Left hindlimb (tissue), 1 donor: ENCODE data around the gene F10.
A peak's percentile ranks its signal among the peaks of the same experiment; 100 is the strongest.

Source experiments
- DNase-seq: peaks from one replicate; pipeline ENCODE4 v3.0.0-alpha.2; 2018

The F10 gene

DNA sequence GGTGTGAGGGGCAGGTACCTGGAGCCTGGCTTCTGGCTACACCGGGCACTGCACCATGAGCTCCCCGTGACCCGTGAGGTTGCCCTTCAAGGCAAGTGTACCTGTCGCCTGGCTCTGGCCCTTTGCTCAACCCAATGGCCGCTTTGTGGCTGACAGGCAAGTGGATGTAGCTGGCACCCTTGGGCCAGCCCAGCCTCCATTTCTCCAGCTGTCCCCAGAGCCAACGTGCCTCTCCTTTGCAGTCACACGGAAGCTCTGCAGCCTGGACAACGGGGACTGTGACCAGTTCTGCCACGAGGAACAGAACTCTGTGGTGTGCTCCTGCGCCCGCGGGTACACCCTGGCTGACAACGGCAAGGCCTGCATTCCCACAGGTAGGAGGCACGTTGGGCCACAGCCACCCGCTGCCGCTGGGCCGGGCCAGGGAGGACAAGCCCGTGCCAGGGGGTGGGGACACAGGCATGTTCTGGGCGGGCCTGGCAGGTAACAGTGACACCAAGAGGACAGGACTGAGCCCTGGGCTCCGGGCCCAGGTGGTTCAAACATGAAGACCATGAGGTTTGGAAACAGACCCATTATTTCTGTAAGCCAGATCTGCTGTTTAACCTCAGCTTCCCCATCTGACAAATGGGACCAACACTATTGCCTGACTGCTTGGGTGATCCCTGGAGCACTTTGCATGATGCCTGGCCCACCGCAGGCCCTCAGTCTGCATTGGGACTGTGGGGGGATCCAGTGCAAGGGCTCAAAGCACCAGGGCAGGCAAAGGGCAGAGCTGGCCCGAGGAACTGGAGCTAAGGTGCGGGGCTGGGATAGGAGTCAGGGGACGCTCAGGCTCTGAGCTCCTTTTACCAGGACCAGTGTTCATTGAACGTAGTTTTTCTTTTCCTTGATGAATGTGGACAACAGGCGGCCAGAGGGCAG lies 18.3 kb downstream of the F10 start:
- DNase-seq, result no peak

DNA sequence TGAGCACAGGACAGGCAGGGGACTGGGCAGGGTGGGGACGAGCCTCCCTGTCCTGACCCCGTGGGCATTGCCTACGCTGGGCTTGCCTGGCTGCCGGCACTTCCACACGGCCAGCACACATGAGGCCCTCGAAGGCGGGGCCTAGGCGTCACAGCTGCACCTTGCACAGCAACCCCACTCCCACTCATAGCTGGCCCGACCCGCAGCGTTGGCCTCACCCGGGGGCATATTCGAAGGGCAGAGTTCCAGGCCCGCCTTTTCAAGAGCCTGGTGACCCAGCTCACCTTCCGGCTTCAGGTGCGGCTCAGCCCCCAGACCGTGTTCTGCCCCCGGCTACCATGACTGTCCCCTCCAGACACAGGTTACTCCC lies 19.0 kb downstream of the F10 start:
- no peak for DNase-seq

DNA sequence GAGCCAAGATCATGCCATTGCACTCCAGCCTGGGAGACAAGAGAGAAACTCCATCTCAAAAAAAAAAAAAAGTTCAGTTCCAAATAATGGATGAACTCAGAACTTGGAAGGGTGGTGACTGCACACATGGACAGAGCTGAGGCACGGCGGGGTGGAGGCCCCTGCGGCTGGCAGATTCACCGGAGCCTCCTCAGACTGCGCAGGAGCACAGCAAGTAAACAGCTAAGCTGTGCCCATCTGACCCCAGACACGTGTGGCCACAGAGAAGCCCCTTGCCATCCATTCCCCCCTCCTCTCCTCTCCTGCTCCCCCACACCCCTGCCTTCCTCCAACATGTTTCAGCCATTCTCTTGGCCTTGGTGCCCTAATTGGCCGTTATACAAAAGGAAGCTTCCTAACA lies 20.3 kb downstream of the F10 start:
- no peak for DNase-seq

DNA sequence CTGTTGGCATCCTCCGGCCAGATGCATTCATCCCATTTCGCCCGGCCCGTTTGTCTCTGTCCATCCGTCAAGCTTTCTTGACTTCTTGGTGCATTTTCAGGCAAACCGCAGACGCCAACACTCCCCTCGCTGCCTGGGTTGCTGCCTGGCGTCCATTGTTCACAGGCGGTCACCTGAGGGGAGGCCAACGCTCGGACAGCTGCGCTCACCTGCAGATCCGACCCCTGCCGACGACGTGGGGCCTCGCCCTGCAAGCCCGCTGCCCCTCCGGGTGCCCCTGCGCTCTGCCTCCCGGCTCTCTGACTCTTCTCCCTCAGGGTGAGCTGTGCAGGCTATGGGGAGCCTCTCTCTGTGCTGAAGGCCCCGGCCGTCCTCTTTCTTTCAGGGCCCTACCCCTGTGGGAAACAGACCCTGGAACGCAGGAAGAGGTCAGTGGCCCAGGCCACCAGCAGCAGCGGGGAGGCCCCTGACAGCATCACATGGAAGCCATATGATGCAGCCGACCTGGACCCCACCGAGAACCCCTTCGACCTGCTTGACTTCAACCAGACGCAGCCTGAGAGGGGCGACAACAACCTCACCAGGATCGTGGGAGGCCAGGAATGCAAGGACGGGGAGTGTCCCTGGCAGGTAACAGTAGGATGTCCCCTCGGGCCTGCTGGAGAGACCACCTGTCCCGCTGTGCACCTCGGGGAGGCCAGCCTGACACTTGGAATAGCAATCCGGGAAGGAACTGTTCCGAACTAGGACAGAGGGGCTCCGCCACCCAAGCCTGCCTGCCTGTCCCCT lies 21.1 kb downstream of the F10 start:
- no peak for DNase-seq

DNA sequence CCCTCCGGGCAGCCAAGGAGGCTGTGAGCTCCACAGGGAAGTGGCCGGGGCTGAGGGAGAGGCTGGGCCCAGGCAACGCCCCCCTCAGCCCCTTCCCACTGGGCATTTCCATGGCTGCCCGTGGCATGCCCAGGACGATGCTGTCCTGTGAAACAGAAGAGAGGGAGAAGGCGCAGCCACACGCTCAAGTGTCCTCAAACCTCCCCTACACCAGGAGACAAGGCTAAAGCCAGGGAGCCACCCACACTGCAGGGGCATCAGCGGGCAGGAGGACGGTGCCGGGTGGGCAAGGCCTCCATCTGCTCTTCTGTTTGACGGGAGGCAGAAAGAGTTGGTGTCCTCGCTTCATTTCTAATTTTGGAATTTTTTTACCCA lies 21.6 kb downstream of the F10 start:
- DNase-seq, result no peak

DNA sequence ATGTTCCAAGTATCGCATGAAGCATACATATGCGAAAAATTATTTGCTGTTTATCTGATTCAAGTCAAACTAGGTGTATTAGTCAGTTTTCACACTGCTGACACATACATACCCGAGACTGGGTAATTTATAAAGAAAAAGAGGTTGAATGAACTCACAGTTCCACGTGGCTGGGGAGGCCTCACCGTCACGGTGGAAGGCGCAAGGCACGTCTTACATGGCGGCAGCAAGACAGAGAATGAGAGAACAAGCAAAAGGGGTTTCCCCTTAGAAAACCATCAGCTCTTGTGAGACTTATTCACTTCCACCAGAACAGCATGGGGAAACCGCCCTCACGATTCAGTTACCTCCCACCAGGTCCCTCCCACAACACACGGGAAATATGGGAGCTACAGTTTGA lies 22.9 kb downstream of the F10 start:
- DNase-seq, result no peak

DNA sequence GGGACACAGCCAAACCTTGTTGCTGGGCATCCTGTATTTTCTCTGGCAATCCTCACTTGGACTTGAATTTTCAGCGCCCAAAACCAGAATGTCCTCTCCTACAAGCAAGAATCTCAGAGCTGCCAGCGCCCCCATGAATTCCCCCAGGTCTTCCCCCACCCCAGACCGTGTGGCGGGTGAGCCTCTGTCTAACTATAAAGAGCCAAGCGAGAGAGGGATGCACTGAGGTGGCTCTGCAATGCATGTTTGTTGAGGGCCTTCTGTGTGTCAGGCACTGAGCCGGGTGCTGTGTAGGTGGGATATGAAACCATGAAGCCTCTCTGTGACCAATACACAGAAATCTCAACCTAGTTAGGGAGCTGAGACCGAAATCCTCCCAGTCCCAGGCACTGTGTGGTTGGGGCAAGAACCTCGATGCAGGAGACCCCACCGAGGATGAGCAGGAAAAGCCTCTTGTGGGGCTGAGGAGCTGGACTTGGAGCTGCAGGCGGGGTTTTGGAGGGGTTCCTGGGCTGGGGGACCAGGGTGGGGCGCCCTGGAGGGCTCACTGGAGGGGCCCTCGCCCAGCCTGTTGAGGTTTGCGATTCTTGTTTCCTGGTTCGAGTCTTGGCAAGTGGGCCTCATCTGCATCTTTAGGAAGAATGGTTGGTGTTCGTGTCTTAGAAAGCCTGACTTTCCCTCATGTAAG lies 23.5 kb downstream of the F10 start:
- DNase-seq, result no peak

DNA sequence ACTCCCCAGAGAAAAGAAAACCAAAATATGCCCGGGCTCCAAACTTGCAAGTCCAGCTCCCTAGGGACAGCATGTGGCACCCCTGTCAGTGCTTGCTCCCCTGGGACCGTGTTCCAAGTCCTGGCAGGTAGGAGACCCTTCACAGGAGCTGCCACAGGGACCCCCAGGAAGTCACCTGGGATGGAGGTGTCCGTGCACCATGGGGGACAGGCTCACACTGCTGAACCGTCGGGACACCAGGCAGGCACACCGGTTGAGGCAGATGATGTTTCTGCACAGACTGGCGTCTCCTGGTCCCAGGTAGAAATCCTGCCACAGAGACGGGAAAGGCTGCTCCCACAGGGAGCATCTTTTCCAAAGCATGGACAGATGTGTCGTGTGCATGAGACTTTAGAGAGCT lies 24.2 kb downstream of the F10 start:
- DNase-seq, result no peak

DNA sequence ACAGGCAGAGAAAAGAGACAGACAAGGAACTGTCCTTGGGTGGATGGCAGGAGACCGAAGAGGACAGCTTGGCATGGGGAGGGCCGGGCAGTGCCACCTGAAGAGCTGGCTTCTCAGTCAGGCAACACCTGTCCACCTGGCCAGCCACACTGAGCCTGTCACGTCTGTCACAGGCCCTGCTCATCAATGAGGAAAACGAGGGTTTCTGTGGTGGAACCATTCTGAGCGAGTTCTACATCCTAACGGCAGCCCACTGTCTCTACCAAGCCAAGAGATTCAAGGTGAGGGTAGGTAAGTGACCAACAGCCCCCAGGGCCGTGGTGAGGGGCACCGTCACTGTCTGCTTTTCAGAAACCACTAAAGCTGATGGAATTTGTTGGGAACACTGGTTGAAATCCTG lies 24.6 kb downstream of the F10 start:
- no peak for DNase-seq

DNA sequence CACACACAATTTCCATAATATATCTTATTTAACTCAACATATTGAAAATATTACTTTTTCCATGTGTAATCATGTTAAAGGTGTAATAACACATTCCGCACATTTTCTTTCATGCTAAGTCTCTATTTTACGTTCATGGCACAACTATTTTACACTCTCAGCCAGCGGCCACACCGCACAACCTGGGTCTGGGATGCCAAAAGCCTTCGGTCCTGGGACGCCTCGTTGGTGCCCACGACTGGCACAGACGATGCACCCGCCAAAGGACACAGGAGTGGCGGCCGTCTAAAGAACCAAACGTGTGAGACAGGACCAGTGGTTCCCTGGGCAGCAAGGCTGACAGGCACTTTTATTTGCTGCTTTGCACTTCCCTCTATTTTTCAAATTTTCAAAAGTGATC lies 25.8 kb downstream of the F10 start:
- no peak for DNase-seq

DNA sequence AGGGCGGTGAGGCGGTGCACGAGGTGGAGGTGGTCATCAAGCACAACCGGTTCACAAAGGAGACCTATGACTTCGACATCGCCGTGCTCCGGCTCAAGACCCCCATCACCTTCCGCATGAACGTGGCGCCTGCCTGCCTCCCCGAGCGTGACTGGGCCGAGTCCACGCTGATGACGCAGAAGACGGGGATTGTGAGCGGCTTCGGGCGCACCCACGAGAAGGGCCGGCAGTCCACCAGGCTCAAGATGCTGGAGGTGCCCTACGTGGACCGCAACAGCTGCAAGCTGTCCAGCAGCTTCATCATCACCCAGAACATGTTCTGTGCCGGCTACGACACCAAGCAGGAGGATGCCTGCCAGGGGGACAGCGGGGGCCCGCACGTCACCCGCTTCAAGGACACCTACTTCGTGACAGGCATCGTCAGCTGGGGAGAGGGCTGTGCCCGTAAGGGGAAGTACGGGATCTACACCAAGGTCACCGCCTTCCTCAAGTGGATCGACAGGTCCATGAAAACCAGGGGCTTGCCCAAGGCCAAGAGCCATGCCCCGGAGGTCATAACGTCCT lies 26.4 kb downstream of the F10 start:
- DNase-seq, result no peak

DNA sequence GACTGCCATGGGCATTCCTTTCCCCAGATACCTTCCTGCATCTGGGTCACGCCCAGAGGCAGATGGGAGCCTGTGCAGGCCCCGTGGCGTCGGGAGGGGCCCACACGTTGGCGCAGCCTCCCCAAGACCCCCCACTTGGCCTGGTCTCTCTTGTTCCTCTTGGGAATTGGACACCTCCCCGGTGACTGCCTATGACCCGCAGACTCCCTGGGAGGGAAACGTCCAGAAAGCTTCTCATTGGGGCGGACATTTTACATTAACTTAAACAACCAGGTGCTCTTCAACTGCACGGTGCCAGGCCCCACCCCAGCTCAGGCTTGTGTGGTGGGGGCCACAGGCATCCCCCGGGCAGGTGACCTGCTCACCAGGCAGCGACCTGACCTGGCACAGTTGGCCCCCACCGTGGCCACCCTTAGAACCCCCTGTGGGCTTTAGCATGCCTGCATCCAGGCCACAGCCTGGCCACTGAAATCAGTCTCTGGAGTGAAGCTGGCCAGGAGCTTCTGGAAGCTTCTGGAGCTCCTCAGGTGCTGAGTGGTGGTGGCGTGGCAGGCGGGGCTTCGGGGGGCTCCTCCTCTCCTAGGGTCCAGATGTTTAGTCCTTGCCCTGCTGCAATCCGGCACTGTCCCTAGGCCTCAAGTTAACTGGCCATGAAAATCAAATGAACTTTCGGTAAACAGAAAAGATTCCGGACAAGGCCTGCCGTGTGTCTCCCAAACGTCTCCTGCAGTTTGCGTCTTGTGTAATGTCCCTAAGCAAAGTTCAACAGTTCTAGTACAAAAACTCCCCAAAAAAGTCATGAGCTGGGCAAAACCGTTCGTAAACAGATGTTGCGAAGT lies 27.3 kb downstream of the F10 start:
- no peak for DNase-seq

DNA sequence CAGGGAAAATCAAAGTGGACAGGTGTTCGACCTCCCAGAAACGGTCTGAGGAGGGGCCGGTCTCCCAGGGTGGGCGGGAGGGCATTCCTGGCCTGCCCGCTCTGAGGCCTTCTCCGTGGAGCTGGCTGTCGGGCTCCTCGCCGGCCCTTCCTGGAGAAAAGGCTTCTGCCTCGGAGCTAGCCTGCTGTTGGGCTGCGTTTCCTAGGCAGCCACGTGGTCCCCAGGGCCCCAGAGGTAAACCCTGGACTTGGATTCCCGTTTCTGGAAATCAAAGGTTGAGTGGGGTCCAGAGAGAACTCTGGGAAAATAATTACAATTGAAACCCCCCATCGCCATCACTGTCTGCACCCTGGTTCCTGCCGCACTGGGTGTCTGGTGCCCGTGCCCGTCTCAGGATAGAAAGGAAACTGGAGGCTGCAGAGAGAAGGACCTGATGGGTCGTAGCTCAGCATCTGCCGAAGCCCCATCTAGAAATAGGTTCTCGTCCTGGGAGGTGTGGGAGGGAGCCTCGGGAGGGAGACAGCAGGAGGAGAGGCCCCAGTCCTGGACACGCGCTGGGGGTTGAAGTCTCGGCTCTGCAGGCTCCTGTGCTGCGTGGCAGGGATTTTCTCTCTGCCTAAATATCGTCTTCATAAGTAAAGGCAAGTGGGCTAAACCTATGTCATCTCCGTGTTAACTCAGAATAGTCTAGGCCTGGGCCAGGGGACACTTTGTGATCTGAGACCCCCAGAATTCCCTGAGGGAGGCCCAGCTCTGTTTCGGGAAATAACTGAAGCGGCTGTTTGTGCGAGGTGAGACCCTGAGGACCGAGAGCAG lies 28.2 kb downstream of the F10 start:
- no peak for DNase-seq

DNA sequence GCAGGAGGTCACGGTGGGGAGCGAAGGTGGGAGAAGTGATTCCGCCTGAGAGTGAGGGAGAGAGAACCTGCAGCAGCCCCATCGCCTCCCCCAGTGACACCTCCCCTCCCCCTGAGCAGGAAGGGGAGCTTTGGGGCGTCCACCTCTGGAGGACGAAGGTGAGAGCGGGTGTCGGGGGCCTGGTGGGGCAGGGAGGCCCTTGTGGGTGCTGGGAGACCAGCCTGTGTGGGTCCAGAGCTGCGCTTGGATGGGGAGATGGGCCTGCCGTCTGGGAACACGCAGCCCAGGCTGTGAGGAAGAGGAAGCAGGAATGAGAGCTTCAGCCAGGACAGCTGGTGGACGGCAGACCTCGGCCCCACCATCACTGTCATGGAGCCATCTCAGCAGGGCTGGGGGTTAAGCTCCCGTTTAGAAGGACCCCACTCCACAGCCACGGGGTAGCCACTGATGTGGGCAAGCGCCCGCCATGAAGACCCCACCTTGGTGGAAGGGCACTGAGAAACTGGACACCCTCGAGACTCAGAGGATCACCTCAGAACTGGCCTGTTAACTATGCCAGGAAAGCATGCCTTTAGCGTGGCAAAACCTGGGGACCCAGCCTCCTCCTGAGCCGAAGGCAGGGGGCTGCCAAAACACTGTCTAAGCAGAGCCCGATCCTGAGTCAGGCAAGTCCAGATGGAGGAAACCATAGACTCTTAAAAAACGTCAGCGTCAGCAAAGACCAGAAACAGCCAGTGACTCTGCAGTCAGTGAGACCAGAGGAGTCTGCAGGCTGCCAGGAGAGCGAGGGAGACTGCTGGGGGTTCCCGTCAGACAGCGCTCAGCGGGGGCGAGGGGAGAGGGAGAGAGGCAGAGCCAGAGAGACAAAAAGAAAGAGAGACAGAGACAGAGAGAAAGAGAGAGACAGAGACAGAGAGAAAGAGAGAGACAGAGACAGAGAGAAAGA lies 29.4 kb downstream of the F10 start:
- DNase-seq, result peak; percentile 63

DNA sequence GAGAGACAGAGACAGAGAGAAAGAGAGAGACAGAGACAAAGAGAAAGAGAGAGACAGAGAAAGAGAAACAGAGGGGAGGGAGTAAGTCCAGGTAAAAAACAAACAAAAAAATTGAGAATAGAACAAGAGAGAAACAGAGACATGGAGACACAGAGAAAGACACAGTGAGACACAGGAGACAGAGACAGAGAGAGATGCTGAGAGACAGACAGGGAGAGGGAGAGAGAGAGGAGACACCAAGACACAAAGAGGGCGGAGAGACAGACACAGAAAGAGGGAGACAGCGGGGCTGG lies 30.0 kb downstream of the F10 start:
- DNase-seq, result no peak

DNA sequence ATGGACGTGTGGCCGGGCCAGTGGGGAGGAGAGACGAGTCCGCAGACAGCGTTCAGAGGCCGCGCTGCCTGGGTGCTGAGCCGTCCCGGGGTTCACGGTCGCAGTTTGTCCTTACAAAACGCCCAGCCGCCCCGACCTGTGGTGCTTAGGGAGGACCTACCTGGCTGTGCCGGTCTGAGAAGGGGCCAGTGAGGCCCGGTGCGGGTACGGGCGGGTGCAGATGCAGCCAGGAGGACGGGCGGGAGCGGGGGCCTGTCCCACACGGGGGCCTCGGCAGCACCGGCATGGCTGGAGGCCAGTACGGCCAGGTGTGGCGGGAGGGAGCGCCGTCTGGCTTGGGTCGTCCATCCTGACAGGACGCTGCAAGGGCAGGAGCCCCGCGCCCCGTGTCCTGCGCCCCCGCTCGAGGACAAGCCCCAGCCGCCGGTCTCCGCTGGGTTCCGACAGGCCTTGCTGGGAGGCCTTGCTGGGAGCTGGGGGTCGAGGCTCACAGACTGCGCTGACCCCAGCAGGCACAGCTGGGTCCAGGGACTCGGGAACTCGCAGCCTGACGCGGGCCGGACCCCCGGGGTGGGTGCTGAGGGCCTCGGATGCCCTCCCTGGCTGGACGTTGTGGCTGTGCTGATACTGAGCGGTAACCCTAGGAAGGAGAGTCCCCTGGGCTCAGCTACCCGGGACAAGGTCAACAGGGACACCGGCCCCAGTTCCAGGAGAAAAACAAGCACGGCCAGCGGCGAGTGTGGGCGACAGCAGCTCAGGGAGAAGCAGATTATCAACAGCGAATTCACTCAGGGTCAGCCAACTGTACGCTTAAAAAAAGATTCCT lies 30.6 kb downstream of the F10 start:
- DNase-seq, result peak; percentile 58

DNA sequence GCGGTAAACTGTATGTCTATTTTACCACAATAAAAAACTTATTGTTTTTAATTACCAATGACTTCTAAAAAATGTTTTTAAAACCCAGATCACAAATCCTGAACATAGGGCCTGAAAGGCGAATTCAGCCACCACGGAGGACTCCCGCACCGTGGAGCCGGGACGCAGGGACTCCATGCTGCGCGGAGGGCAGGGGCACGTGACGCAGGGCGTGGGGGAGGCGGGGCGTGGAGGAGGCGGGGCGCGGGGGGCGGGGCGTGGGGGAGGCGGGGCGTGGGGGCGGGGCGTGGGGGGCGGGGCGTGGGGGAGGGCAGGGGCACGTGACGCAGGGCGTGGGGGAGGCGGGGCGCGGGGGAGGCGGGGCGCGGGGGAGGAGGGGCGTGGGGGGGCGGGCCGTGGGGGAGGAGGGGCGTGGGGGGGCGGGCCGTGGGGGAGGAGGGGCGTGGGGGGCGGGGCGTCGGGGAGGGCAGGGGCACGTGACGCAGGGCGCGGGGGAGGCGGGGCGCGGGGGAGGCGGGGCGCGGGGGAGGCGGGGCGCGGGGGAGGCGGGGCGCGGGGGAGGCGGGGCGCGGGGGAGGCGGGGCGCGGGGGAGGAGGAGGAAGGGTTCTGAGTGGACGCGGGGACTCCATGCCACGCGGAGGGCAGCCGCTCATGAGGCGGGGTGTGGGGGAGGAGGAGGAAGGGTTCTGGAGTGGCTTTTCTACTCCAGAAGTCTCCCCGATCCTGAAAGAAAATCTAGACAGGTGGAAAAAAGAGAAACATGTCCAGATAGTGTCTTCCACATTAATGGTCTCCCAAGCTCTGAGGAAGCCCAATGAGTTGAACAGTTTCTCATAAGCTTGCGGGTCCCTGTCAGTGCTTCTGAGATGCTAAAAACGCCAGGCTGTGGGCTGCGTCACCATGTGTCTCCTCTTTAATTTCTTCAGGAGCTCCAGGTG lies 31.5 kb downstream of the F10 start:
- DNase-seq, result peak; percentile 82

DNA sequence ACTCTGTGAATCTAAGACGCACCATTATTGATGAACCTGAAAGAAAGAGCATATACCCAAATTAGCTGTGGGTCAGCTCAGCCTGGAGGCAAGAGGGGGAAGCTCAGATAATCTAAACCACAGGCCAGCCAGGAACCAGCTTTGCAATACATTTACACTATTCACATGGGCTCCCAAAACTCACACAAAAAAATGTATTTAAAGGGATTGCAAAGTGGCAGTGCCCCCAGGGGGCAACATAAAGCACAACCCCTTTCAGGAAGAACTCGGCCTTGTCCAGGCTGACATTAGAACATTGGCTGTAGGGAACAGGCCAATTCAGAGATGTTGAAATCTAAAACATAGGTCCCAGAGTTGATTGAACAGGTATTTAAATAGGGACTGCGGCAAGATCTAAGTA lies 32.6 kb downstream of the F10 start:
- no peak for DNase-seq
